GM12864 (cell line): Measurements from ENCODE around the gene CACNA1G.

Source experiments
- DNase-seq: peaks from one replicate; pipeline ENCODE4 v3.0.0-alpha.2; 2011; ENCODE audit warnings: low read depth
- H3K4me3 ChIP-seq: 2 replicates; pipeline ENCODE4 v1.5.1; 2011; ENCODE audit warnings: mild to moderate bottlenecking, low read depth, low read length, control low read depth
- CTCF ChIP-seq: IDR thresholded peaks from 2 replicates; pipeline ENCODE4 v1.5.1; 2011; ENCODE audit warnings: low read depth, mild to moderate bottlenecking, moderate library complexity, low read length, control low read depth, inconsistent platforms; ENCODE audit errors: missing control alignments

CACNA1G gene

GRCh38 chr17:50638966-50639713, 78.6 kb downstream of the CACNA1G start:
- DNase-seq = no peak
- TF ChIP-seq CTCF = no peak
- no peak overlapping the region for H3K4me3 ChIP-seq

DNA sequence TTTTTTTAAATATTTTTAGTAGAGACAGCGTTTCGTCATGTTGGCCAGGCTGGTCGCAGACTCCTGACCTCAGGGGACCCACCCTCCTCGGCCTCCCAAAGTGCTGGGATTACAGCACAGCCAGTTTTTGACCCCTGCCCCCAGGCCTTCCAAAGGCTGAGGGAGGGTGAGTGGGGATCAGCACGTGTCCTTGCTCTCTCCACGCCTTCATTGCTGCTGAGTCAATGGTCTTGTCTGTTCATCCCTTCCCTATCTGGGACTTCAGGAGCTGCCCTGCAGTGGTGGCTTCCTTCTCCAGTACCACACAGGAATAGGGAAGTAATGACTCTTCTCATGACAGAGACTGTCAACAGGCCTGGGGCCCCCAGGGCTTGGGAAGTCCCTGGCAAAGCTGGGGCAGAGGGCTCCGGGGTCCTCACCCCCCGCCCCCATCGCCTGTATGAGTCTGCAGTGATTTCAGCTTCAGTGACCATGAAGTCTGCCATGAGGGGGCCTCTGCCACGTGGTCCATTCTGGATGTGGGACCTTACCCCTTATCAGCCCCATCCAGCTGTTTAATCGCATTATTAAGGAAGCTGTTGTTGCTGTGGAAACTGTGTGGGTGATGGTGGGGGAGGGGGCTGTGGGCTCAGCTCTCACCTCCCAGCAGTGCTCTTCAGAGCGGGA, 80.3 kb downstream of the CACNA1G start:
- no peak for TF ChIP-seq CTCF

GRCh38 chr17:50641357-50641756, 80.8 kb downstream of the CACNA1G start:
- no peak overlapping the region for H3K4me3 ChIP-seq
- no peak for TF ChIP-seq CTCF
- no peak for DNase-seq

More for the DNA sequence above, 80.3 kb downstream of the CACNA1G start:
- no peak for DNase-seq
- H3K4me3 ChIP-seq = no peak overlapping the region

- no peak overlapping the region for H3K4me3 ChIP-seq
- no peak for TF ChIP-seq CTCF
- DNase-seq = no peak
These were observed 81.7 kb downstream of the CACNA1G start for GRCh38 chr17:50642071-50642721.

GRCh38 chr17:50642722-50643656, 82.5 kb downstream of the CACNA1G start:
- no peak for DNase-seq
- TF ChIP-seq CTCF = no peak
- H3K4me3 ChIP-seq = no peak overlapping the region
